WTC11 (cell line): ENCODE data around the gene NOXO1. TPM values are rescaled to one million over a fixed set of nuclear protein-coding genes. Genes with fewer than 3 reads are reported as not detected.

Source experiments
- ATAC-seq: fragments of 200-7000 bp; cut with Tn5 transposase; 2 replicates; pipeline ENCODE4 v1.10.0; 2021; ENCODE audit warnings: mild to moderate bottlenecking, moderate library complexity
- CTCF ChIA-PET: fragments of 300-600 bp; sonication (Branson Sonifier 250); formaldehyde crosslinking; loops from one replicate; lab custom pipeline; 2021; ENCODE audit warnings: antibody characterized with exemption; lab: Charles Lee
- POLR2A ChIA-PET: fragments of 350-600 bp; sonication (Branson Sonifier 250); formaldehyde crosslinking; loops from one replicate; lab custom pipeline; 2021; ENCODE audit warnings: antibody characterized with exemption; lab: Charles Lee
- DNase-seq: peaks from one replicate; pipeline ENCODE4 v3.0.0; 2021; ENCODE audit warnings: low spot score
- H3K27ac Mint-ChIP-seq: 2 replicates; pipeline ENCODE4 v1.8.0; 2021; ENCODE audit warnings: mixed read lengths
- H3K27me3 Mint-ChIP-seq: 2 replicates; pipeline ENCODE4 v1.8.0; 2021; ENCODE audit warnings: low read depth, mild to moderate bottlenecking, moderate library complexity, mixed read lengths
- H3K36me3 Mint-ChIP-seq: 2 replicates; pipeline ENCODE4 v1.8.0; 2021; ENCODE audit warnings: mixed read lengths
- H3K4me1 Mint-ChIP-seq: 2 replicates; pipeline ENCODE4 v1.8.0; 2022; ENCODE audit warnings: mixed read lengths
- H3K4me3 Mint-ChIP-seq: 2 replicates; pipeline ENCODE4 v1.8.0; 2021; ENCODE audit warnings: mild to moderate bottlenecking, moderate library complexity, mixed read lengths
- H3K9me3 Mint-ChIP-seq: 2 replicates; pipeline ENCODE4 v1.8.0; 2021; ENCODE audit warnings: mixed read lengths
- AR ChIP-seq: fragments of 250-450 bp; sonication (Bioruptor Pico); IDR thresholded peaks from 2 replicates; pipeline ENCODE4 v1.9.0; 2021; ENCODE audit warnings: mild to moderate bottlenecking
- ATF6 ChIP-seq: sonication (generic); formaldehyde crosslinking; IDR thresholded peaks from 2 replicates; pipeline ENCODE4 v1.8.1; 2023; ENCODE audit warnings: mild to moderate bottlenecking, missing genetic modification reagents
- E2F4 ChIP-seq: sonication (generic); formaldehyde crosslinking; IDR thresholded peaks from 2 replicates; pipeline ENCODE4 v1.8.1; 2022; ENCODE audit warnings: low read depth, mild to moderate bottlenecking, moderate library complexity, missing genetic modification reagents, borderline replicate concordance
- E2F5 ChIP-seq: sonication (generic); formaldehyde crosslinking; IDR thresholded peaks from 2 replicates; pipeline ENCODE4 v1.8.1; 2022; ENCODE audit warnings: mild to moderate bottlenecking, moderate library complexity, missing genetic modification reagents
- FOXK1 ChIP-seq: sonication (generic); formaldehyde crosslinking; IDR thresholded peaks from 2 replicates; pipeline ENCODE4 v1.8.0; 2022; ENCODE audit warnings: mild to moderate bottlenecking, moderate library complexity, missing genetic modification reagents
- FOXP1 ChIP-seq: sonication (generic); formaldehyde crosslinking; IDR thresholded peaks from 2 replicates; pipeline ENCODE4 v1.8.0; 2022; ENCODE audit warnings: missing genetic modification reagents, mild to moderate bottlenecking, moderate library complexity, borderline replicate concordance
- HMGA2 ChIP-seq: fragments of 250-450 bp; sonication (Bioruptor Pico); IDR thresholded peaks from 2 replicates; pipeline ENCODE4 v1.4.0; 2021; ENCODE audit warnings: mild to moderate bottlenecking, moderate library complexity
- JUN ChIP-seq: sonication (generic); formaldehyde crosslinking; IDR thresholded peaks from 2 replicates; pipeline ENCODE4 v1.8.0; 2023; ENCODE audit warnings: mild to moderate bottlenecking, missing genetic modification reagents
- STAT6 ChIP-seq: sonication (generic); formaldehyde crosslinking; conservative IDR thresholded peaks from 2 replicates; pipeline ENCODE4 v1.8.1; 2023; ENCODE audit warnings: mild to moderate bottlenecking, low read depth, missing genetic modification reagents, moderate library complexity
- TP53 ChIP-seq: sonication (generic); formaldehyde crosslinking; IDR thresholded peaks from 2 replicates; pipeline ENCODE4 v1.8.1; 2023; ENCODE audit warnings: mild to moderate bottlenecking, missing genetic modification reagents
- ZBTB43 ChIP-seq: sonication (generic); formaldehyde crosslinking; IDR thresholded peaks from 2 replicates; pipeline ENCODE4 v1.8.1; 2023; ENCODE audit warnings: mild to moderate bottlenecking, missing genetic modification reagents
- ZNF138 ChIP-seq: sonication (generic); formaldehyde crosslinking; conservative IDR thresholded peaks from 2 replicates; pipeline ENCODE4 v1.8.1; 2022; ENCODE audit warnings: mild to moderate bottlenecking, moderate library complexity, missing genetic modification reagents
- ZNF396 ChIP-seq: fragments of 250-450 bp; sonication (Bioruptor Pico); IDR thresholded peaks from 2 replicates; pipeline ENCODE4 v1.8.0; 2021; ENCODE audit warnings: mild to moderate bottlenecking, moderate library complexity, borderline replicate concordance
- ZNF532 ChIP-seq: fragments of 250-450 bp; sonication (Bioruptor Pico); IDR thresholded peaks from 2 replicates; pipeline ENCODE4 v1.9.0; 2021; ENCODE audit warnings: mild to moderate bottlenecking, borderline replicate concordance
- total RNA-seq: library from RNA; stranded (reverse); gene quantifications from 3 replicates; pipeline ENCODE4 v1.2.3, GENCODE V29; 2021

NOXO1 gene
- total RNA-seq, 1 experiment from 2014 or later = 5.7 TPM

- H3K27me3 Mint-ChIP-seq = peaks cover 27% of the 10 kb centered on the region
- TF ChIP-seq ZNF138 (CRISPR knock-in tag) (no peak), FOXK1 (CRISPR knock-in tag) (no peak), ATF6 (no peak), ZBTB43 (CRISPR knock-in tag) (no peak), TP53 (CRISPR knock-in tag) (no peak), ZNF532 (CRISPR knock-in tag) (no peak)
- H3K9me3 Mint-ChIP-seq = no peaks in the 10 kb centered on the region
- H3K4me3 Mint-ChIP-seq = no peak overlapping the region
- peaks cover 3% of the 10 kb centered on the region; the same call in 1 of the 2 replicates for H3K4me1 Mint-ChIP-seq
- DNase-seq (no peak), ATAC-seq (no peak)
- POLR2A ChIA-PET = no interaction called here
- H3K36me3 Mint-ChIP-seq = peaks cover 4% of the 10 kb centered on the region
- H3K27ac Mint-ChIP-seq = no peak overlapping the region
- CTCF ChIA-PET = interaction anchor here (1.3 to 1.7 kb wide), 5 partner anchors 8 to 106 kb away, joined by 3 to 24 read pairs (median 9); partner anchors contain the start of genes FAHD1 and HAGH
Measured at GRCh38 chr16:1933097-1933661, 48.1 kb downstream of the NOXO1 start.

- no peak overlapping the region for H3K27ac Mint-ChIP-seq
- POLR2A ChIA-PET = no interaction called here
- ATAC-seq = peak; percentile 43
- peaks cover 31% of the 10 kb centered on the region for H3K27me3 Mint-ChIP-seq
- peaks cover 3% of the 10 kb centered on the region; the same call in 1 of the 2 replicates for H3K4me1 Mint-ChIP-seq
- peak; percentile 59 for DNase-seq
- no peaks in the 10 kb centered on the region for H3K9me3 Mint-ChIP-seq
- no peaks in the 10 kb centered on the region for H3K36me3 Mint-ChIP-seq
- no peak overlapping the region for H3K4me3 Mint-ChIP-seq
- CTCF ChIA-PET = interaction anchor here (0.6 to 1.5 kb wide), 19 partner anchors 9 to 150 kb away, joined by 3 to 24 read pairs (median 3); partner anchors contain the start of genes FAHD1, HAGH, MSRB1 and NUBP2
- TF ChIP-seq JUN (CRISPR knock-in tag) (no peak), HMGA2 (CRISPR knock-in tag) (no peak), AR (CRISPR knock-in tag) (no peak), E2F4 (CRISPR knock-in tag) (no peak), E2F5 (CRISPR knock-in tag) (no peak), STAT6 (no peak), ZNF138 (CRISPR knock-in tag) (no peak), ZNF396 (CRISPR knock-in tag) (no peak), FOXP1 (CRISPR knock-in tag) (no peak)
Measured at GRCh38 chr16:1932050-1933028, 48.9 kb downstream of the NOXO1 start.
